ENCODE data around the gene SCYGR7. TPM values are rescaled to one million over a fixed set of nuclear protein-coding genes. Genes with fewer than 3 reads are reported as not detected.
"Not testable (repeated sequence)": the region's sequence is repeated elsewhere in the genome, so short reads cannot be mapped to it uniquely, and the experiment has no call there.

The SCYGR7 gene
- total RNA-seq, 1 donor from 2014 or later = not detected

DNA sequence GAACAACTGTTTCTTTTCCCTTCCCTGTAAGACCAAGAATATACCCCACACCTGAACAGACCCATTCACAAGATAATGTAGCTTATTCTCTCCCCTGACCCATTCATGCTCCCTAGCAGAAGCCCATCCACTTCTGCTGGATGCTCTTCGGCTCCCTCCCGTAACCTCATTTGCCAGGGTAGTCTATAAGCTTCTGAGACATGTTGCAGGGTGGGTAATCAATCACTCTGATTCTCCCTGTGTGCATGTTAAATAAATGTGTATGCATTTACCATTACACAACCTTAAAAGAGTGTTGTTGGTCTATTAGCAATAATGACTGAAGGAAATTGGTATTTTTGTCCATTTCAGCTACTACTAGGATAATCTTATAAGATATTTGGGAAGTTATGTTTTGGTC is 11.6 kb upstream of the SCYGR7 start:
- Mint-ChIP-seq H3K4me3 (no peak overlapping the region), H3K27ac (ENCODE audit: unreplicated experiment) (no peak overlapping the region), H3K36me3 (ENCODE audit: low read depth) (no peaks in the 10 kb centered on the region), H3K9me3 (no peaks in the 10 kb centered on the region), H3K27me3 (ENCODE audit: low read depth) (peaks cover 23% of the 10 kb centered on the region), H3K4me1 (peaks cover 4% of the 10 kb centered on the region)
- TF ChIP-seq, protein P1, sequence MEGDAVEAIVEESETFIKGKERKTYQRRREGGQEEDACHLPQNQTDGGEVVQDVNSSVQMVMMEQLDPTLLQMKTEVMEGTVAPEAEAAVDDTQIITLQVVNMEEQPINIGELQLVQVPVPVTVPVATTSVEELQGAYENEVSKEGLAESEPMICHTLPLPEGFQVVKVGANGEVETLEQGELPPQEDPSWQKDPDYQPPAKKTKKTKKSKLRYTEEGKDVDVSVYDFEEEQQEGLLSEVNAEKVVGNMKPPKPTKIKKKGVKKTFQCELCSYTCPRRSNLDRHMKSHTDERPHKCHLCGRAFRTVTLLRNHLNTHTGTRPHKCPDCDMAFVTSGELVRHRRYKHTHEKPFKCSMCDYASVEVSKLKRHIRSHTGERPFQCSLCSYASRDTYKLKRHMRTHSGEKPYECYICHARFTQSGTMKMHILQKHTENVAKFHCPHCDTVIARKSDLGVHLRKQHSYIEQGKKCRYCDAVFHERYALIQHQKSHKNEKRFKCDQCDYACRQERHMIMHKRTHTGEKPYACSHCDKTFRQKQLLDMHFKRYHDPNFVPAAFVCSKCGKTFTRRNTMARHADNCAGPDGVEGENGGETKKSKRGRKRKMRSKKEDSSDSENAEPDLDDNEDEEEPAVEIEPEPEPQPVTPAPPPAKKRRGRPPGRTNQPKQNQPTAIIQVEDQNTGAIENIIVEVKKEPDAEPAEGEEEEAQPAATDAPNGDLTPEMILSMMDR (conservative IDR thresholded peaks at IDR 0.05) = no peak
- no peak for DNase-seq (ENCODE audit: low read depth, low spot score)

DNA sequence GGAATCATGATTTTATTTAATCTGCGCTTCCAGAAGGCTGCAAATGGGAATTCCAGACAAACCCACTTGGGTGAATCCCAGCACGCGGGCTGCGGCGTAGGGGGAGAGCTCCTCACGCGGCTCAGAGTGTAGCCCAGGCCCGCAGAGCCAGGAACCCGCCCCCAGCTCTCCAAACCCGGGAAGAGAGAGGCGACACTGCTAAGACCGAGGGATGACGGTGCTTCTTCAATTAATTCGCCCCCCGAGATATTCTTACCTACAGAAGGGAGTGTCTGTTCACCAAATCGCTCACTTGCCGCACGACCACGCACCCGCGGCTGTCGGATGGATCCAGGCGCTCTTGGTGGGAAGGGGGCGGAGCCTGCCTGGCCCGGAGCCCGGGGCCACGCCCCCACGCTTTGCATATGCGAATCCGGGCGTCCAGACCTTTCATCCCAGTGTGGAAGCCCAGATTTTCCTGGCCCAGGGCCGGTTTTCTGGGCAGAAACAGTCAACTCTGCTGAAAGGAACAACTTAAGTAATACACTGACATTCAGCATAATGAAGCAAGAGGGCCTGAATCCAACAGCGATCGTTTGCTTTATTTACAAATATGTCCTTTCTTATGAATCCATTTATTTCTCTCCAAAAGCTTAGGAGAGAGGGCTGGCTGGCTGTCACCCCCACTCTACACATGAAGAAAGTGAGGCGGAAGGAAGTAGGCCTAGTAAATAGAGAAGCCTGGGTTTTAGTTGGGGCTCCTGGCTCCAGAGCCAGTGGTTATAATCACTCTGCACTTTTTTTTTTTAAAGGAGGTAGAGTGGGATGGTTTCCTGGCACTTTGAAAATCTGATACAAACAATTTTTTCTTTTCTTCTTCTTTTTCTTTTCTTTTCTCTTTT is 10.2 kb upstream of the SCYGR7 start, which contains the start of gene SLC19A3:
Gene SLC19A3 (minus strand): TSS at position 342 of the 881 bp plus-strand sequence. CDS start 15,710 bp downstream, outside the sequence.
- Mint-ChIP-seq H3K4me3 (peak within 1 kb of the TSS; percentile 86), H3K4me1 (peaks cover 4% of the 10 kb centered on the region), H3K36me3 (ENCODE audit: low read depth) (no peaks in the 10 kb centered on the region), H3K9me3 (no peaks in the 10 kb centered on the region), H3K27me3 (ENCODE audit: low read depth) (peaks cover 23% of the 10 kb centered on the region), H3K27ac (ENCODE audit: unreplicated experiment) (no peak within 1 kb of the TSS)
- peak; percentile 70 for DNase-seq (ENCODE audit: low read depth, low spot score)
- TF ChIP-seq, protein P1 (conservative IDR thresholded peaks at IDR 0.05) = no peak

DNA sequence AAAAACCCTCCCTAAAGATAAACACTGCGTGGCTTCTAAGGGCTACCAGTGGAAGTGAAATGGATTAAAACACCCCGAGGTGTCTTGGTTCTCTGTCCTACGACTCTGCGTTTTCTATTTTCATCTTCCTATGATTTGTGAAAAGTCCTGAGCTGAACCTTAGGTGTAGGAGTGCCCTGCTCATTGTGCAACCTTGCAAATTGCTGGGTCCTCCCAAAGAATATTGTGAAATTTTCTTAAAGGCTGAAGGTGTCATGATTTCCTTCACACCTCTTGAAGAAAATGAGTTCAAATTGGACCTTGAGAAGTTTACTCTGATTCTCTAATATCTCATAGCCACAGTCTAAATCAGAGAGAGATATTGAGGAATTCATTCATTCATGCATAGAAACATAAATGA is 8.5 kb upstream of the SCYGR7 start:
- Mint-ChIP-seq H3K36me3 (ENCODE audit: low read depth) (no peaks in the 10 kb centered on the region), H3K4me3 (no peak overlapping the region), H3K4me1 (peaks cover 4% of the 10 kb centered on the region), H3K27ac (ENCODE audit: unreplicated experiment) (no peak overlapping the region), H3K27me3 (ENCODE audit: low read depth) (peaks cover 23% of the 10 kb centered on the region), H3K9me3 (no peaks in the 10 kb centered on the region)
- no peak for DNase-seq (ENCODE audit: low read depth, low spot score)
- TF ChIP-seq, protein P1 (conservative IDR thresholded peaks at IDR 0.05) = no peak

DNA sequence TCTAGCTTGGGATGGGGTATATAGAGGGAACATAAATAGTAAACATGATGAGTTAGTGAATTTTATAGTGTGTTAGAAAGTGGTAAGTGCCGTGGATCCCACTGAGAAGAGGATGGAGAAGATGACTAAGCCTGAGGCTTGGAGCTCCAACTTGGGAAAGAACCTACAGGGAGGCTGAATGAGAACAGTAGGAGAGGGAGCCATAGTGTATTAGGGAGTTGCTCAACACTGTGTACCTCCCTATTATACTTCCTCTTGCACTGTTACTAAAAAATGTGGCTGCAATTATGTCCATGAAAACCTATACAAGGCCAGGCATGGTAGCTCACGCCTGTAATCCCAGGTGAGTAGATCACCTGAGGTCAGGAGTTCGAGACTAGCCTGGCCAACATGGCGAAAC is 7.5 kb upstream of the SCYGR7 start:
- peaks cover 22% of the 10 kb centered on the region for H3K27me3 Mint-ChIP-seq (ENCODE audit: low read depth)
- no peak overlapping the region for H3K27ac Mint-ChIP-seq (ENCODE audit: unreplicated experiment)
- no peaks in the 10 kb centered on the region for H3K9me3 Mint-ChIP-seq
- H3K4me1 Mint-ChIP-seq = peaks cover 4% of the 10 kb centered on the region
- TF ChIP-seq, protein P1 (conservative IDR thresholded peaks at IDR 0.05) = no peak
- no peak for DNase-seq (ENCODE audit: low read depth, low spot score)
- no peak overlapping the region for H3K4me3 Mint-ChIP-seq
- H3K36me3 Mint-ChIP-seq (ENCODE audit: low read depth) = no peaks in the 10 kb centered on the region

DNA sequence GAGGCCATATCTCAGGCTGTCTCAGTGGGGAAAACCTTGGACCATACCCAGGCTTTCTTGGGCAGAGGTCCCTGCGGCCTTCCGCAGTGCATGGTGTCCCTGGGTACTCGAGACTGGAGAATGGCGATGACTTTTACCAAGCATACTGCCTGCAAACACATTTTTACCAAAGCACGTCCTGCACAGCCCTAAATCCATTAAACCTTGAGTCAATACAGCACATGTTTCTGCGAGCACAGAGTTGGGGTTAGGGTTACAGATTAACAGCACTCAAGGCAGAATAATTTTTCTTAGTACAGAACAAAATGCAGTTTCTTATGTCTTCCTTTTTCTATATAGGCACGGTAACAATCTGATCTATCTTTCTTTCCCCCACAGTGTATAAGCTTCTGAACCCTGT is 5.3 kb upstream of the SCYGR7 start:
- not testable (repeated sequence) for H3K9me3 Mint-ChIP-seq; H3K4me1 Mint-ChIP-seq; DNase-seq (ENCODE audit: low read depth, low spot score); H3K27ac Mint-ChIP-seq (ENCODE audit: unreplicated experiment); H3K36me3 Mint-ChIP-seq (ENCODE audit: low read depth); H3K4me3 Mint-ChIP-seq; H3K27me3 Mint-ChIP-seq (ENCODE audit: low read depth)

DNA sequence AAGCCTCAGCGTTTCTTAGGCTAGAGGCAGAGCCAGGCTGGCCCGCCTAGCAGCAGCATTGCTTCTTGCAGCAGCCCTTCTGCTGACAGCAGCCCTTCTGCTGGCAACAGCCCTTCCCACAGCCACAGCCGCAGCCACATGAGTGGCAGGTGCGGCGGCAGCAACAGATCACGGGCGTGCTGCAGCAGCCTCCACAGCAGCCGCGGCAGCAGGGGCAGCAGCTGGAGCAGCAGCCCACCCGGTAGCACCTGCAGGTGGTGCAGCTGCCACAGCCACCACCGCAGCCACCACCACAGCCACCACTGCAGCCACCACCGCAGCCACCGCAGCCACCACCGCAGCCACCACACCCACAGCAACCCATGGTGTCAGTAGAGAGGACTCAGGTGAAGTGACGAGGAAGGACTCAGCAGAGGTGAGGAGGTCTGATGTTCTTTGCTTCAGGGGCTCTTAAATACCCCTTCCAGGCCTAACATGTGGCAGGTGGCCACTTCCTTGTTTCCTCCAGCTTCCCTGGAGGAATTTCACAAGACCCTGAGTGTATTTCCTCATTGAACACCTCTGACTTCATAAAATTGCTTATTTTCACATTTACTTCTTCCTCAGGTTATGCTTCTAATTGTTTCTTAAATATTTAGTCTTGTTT is 3.6 kb upstream of the SCYGR7 start, which contains the start of gene SCYGR6:
Gene SCYGR6 (minus strand): TSS at position 364 of the 646 bp plus-strand sequence. CDS start 0 bp downstream, at position 364.
- Mint-ChIP-seq H3K27me3 (ENCODE audit: low read depth) (peaks cover 7% of the 10 kb centered on the region), H3K4me3 (no peak within 1 kb of the TSS), H3K27ac (ENCODE audit: unreplicated experiment) (no peak within 1 kb of the TSS), H3K36me3 (ENCODE audit: low read depth) (no peaks in the 10 kb centered on the region), H3K4me1 (no peaks in the 10 kb centered on the region), H3K9me3 (no peaks in the 10 kb centered on the region)
- no peak for DNase-seq (ENCODE audit: low read depth, low spot score)
- TF ChIP-seq, protein P1 (conservative IDR thresholded peaks at IDR 0.05) = no peak

Measured in neural crest cell (in vitro differentiated cells).